Stimulated activated CD8-positive, alpha-beta memory T cell treated with anti-CD3 and anti-CD28 coated beads, Interleukin-15, amount 100 ng/mL, for 24 hours (primary cell): ENCODE data around the gene PNPLA6.
"Not testable (repeated sequence)": the region's sequence is repeated elsewhere in the genome, so short reads cannot be mapped to it uniquely, and the experiment has no call there.

ENCODE experiments used
- DNase-seq: peaks from one replicate; pipeline ENCODE4 v3.0.0-alpha.2; 2020; ENCODE audit warnings: low read depth

PNPLA6 gene

DNA sequence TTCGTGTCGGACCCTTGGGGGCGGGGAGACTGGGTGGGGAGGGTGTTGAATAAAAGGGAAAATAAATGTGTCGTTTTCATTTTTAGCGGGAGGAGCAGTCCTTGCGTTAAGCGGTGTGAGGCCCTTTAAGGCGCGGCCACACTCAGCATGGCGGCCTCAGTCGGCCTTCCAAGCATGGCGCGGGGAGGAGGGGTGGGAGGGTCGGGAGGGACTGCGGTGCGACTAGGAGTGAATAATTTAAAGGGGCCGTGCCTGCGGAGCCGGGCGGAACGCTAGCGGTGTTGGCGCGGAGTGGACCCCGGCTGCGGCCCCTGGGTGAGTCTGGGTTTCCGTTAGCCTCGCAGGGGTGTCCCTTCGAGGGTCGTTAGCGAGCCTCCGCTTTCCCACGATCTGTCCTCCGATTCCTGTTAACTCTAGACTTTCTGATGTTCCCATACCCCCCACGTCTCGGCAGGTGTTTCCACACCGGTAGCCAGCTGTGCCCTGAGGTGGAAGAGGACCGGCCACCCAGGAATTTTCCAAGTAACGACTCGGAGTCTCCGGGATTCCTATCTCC is 1.5 kb upstream of the PNPLA6 start:
- peak; percentile 50 for DNase-seq

DNA sequence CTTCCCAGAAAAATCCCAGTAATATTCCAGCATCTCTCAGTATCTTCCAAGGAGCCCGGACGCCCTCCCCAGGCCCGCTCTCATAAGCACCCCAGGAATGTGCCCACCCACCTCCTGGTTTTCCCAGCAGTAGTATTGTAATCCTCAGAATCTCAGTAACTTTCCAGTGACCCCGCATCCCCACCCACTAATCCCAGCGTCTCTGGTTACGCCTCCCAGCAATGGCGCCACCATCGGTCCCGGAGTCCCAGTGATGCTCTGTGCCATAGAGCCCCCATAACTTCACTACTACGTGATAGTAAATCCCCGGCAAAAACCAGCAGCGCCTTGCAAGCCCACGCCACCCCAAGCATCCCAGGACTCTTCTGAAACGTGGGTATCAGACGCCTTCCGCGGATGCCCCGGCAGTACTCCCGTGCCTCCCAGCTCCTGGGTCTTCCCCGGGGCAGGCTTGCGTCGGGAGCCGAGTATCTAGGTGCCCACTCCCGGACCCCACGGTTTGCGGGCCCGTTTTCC is 928 bp upstream of the PNPLA6 start:
- DNase-seq = no peak

DNA sequence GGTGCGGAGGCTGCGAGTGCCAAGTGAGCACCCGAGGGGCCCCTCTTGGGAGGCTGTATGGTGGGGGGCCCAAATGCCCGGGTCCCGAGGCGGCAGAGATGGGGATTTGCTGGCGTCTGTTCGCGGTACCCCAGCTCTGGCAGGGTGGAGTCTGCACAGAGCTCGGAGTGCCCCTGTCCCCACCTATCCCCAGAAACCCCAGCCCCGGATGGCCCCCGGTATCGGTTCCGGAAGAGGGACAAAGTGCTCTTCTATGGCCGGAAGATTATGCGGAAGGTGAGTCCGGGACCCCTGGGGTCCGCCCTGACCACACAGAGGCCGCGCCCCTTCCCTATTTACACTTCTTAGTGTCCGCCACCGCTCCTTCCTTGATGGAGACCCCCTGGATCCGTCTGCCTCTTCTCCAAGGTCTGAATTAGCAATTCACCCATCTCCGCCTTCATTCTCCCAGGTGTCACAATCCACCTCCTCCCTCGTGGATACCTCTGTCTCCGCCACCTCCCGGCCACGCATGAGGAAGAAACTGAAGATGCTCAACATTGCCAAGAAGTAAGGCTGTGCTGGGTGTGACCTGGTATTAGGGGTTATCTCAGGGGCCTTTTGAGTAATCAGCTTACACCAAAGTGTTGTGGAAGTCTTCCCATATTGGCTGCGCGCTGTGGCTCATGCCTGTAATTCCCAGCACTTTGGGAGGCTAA is 630 bp downstream of the PNPLA6 start:
- no peak for DNase-seq

GRCh38 chr19:7538990-7539389 is 3.5 kb downstream of the PNPLA6 start:
- not testable (repeated sequence) for DNase-seq

GRCh38 chr19:7539827-7540425 is 4.4 kb downstream of the PNPLA6 start:
- no peak for DNase-seq

GRCh38 chr19:7540761-7541474 is 5.4 kb downstream of the PNPLA6 start:
- DNase-seq = no peak

DNA sequence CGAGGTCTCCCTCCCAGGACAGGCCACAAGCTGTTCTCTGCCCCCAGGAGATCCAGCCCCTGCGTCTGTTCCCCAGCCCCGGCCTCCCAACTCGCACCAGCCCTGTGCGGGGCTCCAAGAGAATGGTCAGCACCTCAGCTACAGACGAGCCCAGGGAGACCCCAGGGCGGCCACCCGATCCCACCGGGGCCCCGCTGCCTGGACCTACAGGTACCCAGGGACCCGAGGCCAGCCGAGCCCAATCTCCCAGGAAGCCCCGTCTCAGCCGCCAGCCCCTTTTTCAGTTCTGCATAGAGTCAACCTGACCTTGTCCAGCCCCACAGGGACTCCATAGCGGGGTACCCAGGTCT is 5.9 kb downstream of the PNPLA6 start:
- DNase-seq = no peak

GRCh38 chr19:7541828-7542443 is 6.4 kb downstream of the PNPLA6 start:
- no peak for DNase-seq

DNA sequence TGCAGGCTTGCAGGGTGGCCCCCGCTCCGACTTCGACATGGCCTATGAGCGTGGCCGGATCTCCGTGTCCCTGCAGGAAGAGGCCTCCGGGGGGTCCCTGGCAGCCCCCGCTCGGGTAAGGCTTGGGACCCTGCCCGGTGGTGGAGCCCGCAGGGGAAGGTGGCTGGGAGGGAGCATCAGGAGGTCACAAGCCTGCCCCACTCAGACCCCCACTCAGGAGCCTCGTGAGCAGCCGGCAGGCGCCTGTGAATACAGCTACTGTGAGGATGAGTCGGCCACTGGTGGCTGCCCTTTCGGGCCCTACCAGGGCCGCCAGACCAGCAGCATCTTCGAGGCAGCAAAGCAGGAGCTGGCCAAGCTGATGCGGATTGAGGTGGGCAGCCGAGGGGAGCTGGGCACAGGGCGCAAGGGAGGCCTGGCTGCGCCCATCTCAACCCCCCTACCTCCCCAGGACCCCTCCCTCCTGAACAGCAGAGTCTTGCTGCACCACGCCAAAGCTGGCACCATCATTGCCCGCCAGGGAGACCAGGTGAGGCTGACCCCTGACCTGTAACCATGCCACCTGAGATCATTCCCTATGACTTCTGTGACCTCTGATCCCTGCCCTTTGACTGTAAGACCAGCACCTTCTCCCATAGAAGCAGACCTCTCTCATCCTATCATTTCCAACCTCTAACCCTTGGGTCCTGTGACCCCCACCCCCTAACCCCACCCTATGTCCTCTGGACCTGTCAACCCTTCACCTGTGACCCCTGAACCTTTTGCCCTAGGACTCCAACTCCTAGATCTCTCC is 7.2 kb downstream of the PNPLA6 start:
- DNase-seq = no peak

- DNase-seq = no peak
Measured at GRCh38 chr19:7544626-7545025, 9.1 kb downstream of the PNPLA6 start.

DNA sequence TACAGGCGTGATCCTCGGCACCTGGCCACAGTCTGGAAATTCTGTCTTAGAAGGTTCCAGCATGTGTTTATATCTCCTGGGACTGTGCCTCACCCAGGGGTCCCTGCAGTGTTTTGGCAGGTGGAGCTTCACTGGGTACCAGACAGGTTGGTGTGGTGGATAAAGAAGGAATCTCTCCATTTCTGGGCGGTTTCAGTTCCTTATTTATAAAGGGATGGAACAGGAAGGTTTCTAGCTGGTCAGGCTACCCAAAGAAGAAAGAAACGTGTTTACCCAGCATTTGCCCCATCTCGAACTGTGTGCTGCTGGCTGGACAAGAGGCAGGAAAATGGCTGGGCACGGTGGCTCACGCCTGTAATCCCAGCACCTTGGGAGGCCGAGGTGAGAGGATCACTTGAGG is 9.8 kb downstream of the PNPLA6 start:
- no peak for DNase-seq

GRCh38 chr19:7545904-7546303 is 10.4 kb downstream of the PNPLA6 start:
- DNase-seq = no peak

DNA sequence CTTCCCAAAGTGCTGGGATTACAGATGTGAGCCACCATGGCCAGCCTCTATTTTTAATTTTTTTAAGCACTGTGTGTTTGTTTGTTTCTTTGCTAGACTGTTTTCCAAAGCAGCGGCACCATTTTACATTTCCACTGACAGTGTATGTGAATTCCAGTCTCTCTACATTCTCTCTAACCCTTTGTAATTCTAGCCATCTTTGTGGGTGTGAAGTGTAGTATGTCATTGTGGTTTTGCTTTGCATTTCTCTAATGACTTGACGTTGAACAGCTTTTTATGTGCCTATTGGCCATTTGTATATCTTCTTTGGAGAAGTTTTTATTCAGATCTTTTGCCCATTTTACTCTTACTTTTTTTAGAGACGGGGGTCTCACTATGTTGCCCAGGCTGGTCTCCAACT is 11.6 kb downstream of the PNPLA6 start:
- no peak for DNase-seq

DNA sequence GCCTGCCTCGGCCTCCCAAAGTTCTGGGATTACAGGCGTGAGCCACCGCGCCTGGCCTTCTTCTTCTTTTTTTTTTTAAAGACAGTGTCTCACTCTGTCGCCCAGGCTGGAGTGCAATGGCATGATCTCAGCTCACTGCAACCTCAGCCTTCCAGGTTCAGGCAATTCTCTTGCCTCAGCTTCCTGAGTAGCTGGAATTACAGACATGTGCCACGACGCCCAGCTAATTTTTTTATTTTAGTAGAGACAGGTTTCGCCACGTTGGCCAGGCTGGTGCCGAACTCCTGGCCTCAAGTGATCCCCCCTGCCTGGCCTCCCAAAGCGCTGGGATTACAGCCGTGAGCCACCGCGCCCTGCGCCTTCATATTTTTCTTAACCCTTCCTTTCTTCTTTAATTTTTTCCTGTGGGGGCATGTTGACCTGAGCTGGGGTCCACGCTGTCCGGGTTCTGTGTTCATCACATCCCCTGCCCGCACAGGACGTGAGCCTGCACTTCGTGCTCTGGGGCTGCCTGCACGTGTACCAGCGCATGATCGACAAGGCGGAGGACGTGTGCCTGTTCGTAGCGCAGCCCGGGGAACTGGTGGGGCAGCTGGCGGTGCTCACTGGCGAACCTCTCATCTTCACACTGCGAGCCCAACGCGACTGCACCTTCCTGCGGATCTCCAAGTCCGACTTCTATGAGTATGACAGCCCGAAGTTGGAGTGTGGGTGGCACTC is 14.1 kb downstream of the PNPLA6 start:
- no peak for DNase-seq

GRCh38 chr19:7550169-7550770 is 14.8 kb downstream of the PNPLA6 start:
- no peak for DNase-seq

- no peak for DNase-seq
Measured at GRCh38 chr19:7550987-7551761, 15.7 kb downstream of the PNPLA6 start.

DNA sequence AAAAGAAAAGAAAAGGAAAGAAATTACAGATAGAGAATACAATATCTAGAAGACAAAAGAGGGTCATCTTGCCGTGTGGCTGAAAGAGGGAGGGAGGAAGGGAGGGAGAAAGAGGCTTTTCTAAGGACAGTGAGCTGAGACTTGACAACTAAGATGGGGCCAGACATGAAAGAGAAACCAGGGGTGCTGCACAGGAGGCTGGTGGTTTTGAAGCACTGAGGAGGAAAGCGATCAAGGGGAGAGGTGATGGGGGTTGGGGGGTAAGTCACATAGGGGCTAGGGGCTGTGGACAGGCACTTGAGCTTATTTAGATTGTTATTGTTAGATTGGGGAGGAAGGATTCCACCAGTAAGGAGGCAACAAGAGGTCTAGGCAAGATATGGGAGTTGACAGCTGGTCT is 17.3 kb downstream of the PNPLA6 start:
- no peak for DNase-seq

GRCh38 chr19:7554565-7554964 is 19.0 kb downstream of the PNPLA6 start:
- no peak for DNase-seq

DNA sequence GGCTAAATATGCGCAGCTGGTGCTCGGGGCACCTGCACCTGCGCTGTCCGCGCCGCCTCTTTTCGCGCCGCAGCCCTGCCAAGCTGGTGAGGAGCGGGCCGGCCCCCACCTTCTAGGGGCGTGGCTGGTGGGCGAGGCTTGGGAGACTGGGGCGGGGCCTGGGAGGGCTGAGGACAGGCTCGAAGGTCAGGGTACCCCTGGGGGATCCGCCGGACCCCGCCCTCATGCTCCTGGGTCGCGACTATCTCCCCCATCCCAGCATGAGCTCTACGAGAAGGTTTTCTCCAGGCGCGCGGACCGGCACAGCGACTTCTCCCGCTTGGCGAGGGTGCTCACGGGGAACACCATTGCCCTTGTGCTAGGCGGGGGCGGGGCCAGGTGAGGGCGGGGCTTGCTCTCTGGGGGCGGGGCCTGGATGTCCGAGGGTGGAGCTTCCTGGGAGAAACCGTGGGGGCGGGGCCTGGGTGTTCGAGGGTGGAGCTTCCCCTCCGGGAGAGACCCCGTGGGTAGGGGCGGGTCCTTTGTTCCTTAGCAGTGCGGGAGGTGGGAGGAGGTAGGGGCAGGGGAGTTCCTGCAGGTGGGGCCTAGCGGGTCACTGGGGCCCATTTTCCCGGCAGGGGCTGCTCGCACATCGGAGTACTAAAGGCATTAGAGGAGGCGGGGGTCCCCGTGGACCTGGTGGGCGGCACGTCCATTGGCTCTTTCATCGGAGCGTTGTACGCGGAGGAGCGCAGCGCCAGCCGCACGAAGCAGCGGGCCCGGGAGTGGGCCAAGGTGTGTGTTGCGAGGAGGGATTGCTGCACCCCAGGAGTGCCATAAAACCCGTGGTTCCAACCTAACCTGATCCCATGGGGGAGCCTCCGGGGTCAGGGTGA is 19.7 kb downstream of the PNPLA6 start:
- no peak for DNase-seq
